ENCODE measurements around the gene TMC6. TPM values are rescaled to one million over a fixed set of nuclear protein-coding genes. Genes with fewer than 3 reads are reported as not detected.

The TMC6 gene
- total and polyA plus RNA-seq, 2 of the 13 experiments (the other 11 are each of a cell fraction or from before 2014, with no cell fraction given), result 48.4 to 99.1 TPM

DNA sequence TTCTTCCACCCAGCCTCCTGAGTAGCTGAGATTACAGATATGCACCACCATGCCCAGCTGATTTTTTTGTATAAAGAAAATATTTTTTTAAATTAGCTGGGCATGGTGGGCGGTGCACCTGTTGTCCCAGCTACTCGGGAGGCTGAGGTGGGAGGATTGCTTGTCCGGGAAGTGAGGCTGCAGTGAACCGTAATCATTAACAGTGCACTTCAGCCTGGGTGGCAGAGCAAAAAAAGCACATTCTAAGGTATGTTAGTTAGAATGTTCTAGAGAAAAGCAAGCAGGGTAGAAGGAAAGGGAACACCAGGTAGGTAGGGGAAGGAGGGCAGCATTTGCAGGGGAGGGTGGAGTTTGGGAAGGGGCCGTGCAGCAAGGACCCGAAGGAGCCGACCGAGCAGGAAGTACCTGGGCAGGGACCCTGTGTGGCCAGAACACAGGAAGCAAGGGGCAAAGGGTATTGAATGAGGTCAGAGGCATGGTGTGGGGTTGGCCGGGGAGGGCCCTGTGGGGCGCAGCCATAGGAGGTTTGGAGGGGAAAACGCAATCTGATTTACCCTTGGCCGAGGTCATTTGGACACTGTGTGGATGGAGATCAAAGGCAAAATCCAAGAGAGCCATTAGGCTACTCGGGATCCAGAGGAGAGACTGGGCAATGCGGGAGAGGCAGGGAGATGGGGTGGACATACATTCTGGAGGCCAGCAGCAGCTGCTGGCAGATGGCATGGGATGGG lies 19.9 kb upstream of the TMC6 start (continued):
- TF ChIP-seq ZNF431 (CRISPR knock-in tag; IDR thresholded peaks at IDR 0.05; ENCODE audit: borderline replicate concordance, low read depth), result no peak
- TF ChIP-seq, protein P1, sequence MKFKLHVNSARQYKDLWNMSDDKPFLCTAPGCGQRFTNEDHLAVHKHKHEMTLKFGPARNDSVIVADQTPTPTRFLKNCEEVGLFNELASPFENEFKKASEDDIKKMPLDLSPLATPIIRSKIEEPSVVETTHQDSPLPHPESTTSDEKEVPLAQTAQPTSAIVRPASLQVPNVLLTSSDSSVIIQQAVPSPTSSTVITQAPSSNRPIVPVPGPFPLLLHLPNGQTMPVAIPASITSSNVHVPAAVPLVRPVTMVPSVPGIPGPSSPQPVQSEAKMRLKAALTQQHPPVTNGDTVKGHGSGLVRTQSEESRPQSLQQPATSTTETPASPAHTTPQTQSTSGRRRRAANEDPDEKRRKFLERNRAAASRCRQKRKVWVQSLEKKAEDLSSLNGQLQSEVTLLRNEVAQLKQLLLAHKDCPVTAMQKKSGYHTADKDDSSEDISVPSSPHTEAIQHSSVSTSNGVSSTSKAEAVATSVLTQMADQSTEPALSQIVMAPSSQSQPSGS (CRISPR knock-in tag; IDR thresholded peaks at IDR 0.05), result peak; percentile 65; the same call in 1 of the 2 replicates
- TF ChIP-seq ZNF616 (CRISPR knock-in tag; IDR thresholded peaks at IDR 0.05; ENCODE audit: low read depth), result 0 out of 2 replicates have a peak, but pooled peaks have one; percentile 39
- no peak for TF ChIP-seq ZNF230 (CRISPR knock-in tag; IDR thresholded peaks at IDR 0.05)
- peak; percentile 50; the same call in 1 of the 2 replicates for TF ChIP-seq ZBTB7B (CRISPR knock-in tag; IDR thresholded peaks at IDR 0.05)
- no peak for TF ChIP-seq AGO2 (optimal IDR thresholded peaks at IDR 0.05; ENCODE audit: low read depth, low read length)
- no peak for TF ChIP-seq ZNF17 (CRISPR knock-in tag; IDR thresholded peaks at IDR 0.05)
- TF ChIP-seq ZNF556 (CRISPR knock-in tag; IDR thresholded peaks at IDR 0.05; ENCODE audit: borderline replicate concordance), result no peak
- TF ChIP-seq NONO (IDR thresholded peaks at IDR 0.05), result no peak
- TF ChIP-seq NONO (CRISPR knock-in tag; conservative IDR thresholded peaks at IDR 0.05), result 0 out of 2 replicates have a peak, but pooled peaks have one; percentile 28
- TF ChIP-seq, protein P2, sequence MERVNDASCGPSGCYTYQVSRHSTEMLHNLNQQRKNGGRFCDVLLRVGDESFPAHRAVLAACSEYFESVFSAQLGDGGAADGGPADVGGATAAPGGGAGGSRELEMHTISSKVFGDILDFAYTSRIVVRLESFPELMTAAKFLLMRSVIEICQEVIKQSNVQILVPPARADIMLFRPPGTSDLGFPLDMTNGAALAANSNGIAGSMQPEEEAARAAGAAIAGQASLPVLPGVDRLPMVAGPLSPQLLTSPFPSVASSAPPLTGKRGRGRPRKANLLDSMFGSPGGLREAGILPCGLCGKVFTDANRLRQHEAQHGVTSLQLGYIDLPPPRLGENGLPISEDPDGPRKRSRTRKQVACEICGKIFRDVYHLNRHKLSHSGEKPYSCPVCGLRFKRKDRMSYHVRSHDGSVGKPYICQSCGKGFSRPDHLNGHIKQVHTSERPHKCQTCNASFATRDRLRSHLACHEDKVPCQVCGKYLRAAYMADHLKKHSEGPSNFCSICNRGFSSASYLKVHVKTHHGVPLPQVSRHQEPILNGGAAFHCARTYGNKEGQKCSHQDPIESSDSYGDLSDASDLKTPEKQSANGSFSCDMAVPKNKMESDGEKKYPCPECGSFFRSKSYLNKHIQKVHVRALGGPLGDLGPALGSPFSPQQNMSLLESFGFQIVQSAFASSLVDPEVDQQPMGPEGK (CRISPR knock-in tag; IDR thresholded peaks at IDR 0.05), result peak; percentile 85
- TF ChIP-seq FOXK2 (IDR thresholded peaks at IDR 0.05), result no peak
- TF ChIP-seq RELA (CRISPR knock-in tag; IDR thresholded peaks at IDR 0.05), result no peak
- 0 out of 4 replicates have a peak, but pooled peaks of 1 of the 2 experiments have one; percentile 29 for TF ChIP-seq KLF16 (CRISPR knock-in tag; IDR thresholded peaks at IDR 0.05)
- TF ChIP-seq, protein P3, sequence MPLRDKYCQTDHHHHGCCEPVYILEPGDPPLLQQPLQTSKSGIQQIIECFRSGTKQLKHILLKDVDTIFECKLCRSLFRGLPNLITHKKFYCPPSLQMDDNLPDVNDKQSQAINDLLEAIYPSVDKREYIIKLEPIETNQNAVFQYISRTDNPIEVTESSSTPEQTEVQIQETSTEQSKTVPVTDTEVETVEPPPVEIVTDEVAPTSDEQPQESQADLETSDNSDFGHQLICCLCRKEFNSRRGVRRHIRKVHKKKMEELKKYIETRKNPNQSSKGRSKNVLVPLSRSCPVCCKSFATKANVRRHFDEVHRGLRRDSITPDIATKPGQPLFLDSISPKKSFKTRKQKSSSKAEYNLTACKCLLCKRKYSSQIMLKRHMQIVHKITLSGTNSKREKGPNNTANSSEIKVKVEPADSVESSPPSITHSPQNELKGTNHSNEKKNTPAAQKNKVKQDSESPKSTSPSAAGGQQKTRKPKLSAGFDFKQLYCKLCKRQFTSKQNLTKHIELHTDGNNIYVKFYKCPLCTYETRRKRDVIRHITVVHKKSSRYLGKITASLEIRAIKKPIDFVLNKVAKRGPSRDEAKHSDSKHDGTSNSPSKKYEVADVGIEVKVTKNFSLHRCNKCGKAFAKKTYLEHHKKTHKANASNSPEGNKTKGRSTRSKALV (CRISPR knock-in tag; IDR thresholded peaks at IDR 0.05), result no peak
- TF ChIP-seq TCF7 (IDR thresholded peaks at IDR 0.05; ENCODE audit: low read depth), result peak; percentile 25; the same call in 1 of the 2 replicates
- TF ChIP-seq ESRRA (CRISPR knock-in tag; IDR thresholded peaks at IDR 0.05; ENCODE audit: low read depth), result peak; percentile 97
- TF ChIP-seq JUN (CRISPR knock-in tag; IDR thresholded peaks at IDR 0.05), result peak; percentile 55; the same call in 1 of the 2 replicates
- peak; percentile 66; the same call in 1 of the 2 replicates for TF ChIP-seq JUND (CRISPR knock-in tag; IDR thresholded peaks at IDR 0.05)
- TF ChIP-seq, protein P4, sequence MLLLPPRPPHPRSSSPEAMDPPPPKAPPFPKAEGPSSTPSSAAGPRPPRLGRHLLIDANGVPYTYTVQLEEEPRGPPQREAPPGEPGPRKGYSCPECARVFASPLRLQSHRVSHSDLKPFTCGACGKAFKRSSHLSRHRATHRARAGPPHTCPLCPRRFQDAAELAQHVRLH (CRISPR knock-in tag; IDR thresholded peaks at IDR 0.05; ENCODE audit: borderline replicate concordance, low read depth), result peak; percentile 27; the same call in 1 of the 2 replicates
- no peak for TF ChIP-seq ZNF629 (CRISPR knock-in tag; conservative IDR thresholded peaks at IDR 0.05)
- TF ChIP-seq PHF20 (CRISPR knock-in tag; IDR thresholded peaks at IDR 0.05), result peak; percentile 44; the same call in 1 of the 2 replicates
- no peak for TF ChIP-seq KMT2A (CRISPR knock-in tag; IDR thresholded peaks at IDR 0.05)
- TF ChIP-seq NR2C2 (CRISPR knock-in tag; IDR thresholded peaks at IDR 0.05; ENCODE audit: borderline replicate concordance), result peak; percentile 90

Measured in HepG2 (cell line).